Neural cell (in vitro differentiated cells): ENCODE measurements around the gene NOL4L. TPM values are rescaled to one million over a fixed set of nuclear protein-coding genes. Genes with fewer than 3 reads are reported as not detected.
A peak's percentile ranks its signal among the peaks of the same experiment; 100 is the strongest.

Experiments used
- H2AFZ ChIP-seq: fragments of 200-600, 300-800 bp; sonication (generic), shearing (Covaris generic); 2 replicates; pipeline ENCODE4 v1.6.0; 2014; ENCODE audit warnings: low read depth, mild to moderate bottlenecking, antibody characterized with exemption, low read length, moderate library complexity
- H3F3A ChIP-seq: fragments of 200-600 bp; shearing (Covaris generic); 2 replicates; pipeline ENCODE4 v1.6.1; 2016; ENCODE audit warnings: mild to moderate bottlenecking, moderate library complexity, mixed read lengths, antibody characterized with exemption, low read length; ENCODE audit not compliant: insufficient read depth, poor library complexity, severe bottlenecking
- H3K27ac ChIP-seq: fragments of 200-600, 300-800 bp; sonication (generic), shearing (Covaris generic); 2 replicates; pipeline ENCODE4 v1.5.1; 2014; ENCODE audit warnings: mild to moderate bottlenecking, low read length, moderate library complexity
- H3K27me3 ChIP-seq: fragments of 300-800, 200-600 bp; sonication (generic), shearing (Covaris generic); 2 replicates; pipeline ENCODE4 v1.6.0; 2014; ENCODE audit warnings: mild to moderate bottlenecking, low read depth, low read length, moderate library complexity; ENCODE audit not compliant: insufficient read depth
- H3K36me3 ChIP-seq: fragments of 300-800, 200-600 bp; sonication (generic), shearing (Covaris generic); 2 replicates; pipeline ENCODE4 v1.5.1; 2014; ENCODE audit warnings: mild to moderate bottlenecking, antibody characterized with exemption, low read length, moderate library complexity; ENCODE audit not compliant: insufficient read depth
- H3K4me2 ChIP-seq: fragments of 300-800, 200-600 bp; sonication (generic), shearing (Covaris generic); 2 replicates; pipeline ENCODE4 v1.6.0; 2014; ENCODE audit warnings: mild to moderate bottlenecking, low read length
- H3K4me3 ChIP-seq: fragments of 300-800, 200-600 bp; sonication (generic), shearing (Covaris generic); 2 replicates; pipeline ENCODE4 v1.5.1; 2014; ENCODE audit warnings: mild to moderate bottlenecking, low read length, moderate library complexity
- H3K79me2 ChIP-seq: fragments of 200-600 bp; shearing (Covaris generic); replicated peaks from 2 replicates; pipeline ENCODE4 v1.6.0; 2014; ENCODE audit warnings: mild to moderate bottlenecking, low read length, moderate library complexity; ENCODE audit not compliant: insufficient read depth
- H3K9ac ChIP-seq: fragments of 300-800, 200-600 bp; sonication (generic), shearing (Covaris generic); 2 replicates; pipeline ENCODE4 v1.6.1; 2016; ENCODE audit warnings: mild to moderate bottlenecking, low read length, mixed read lengths
- H3K9me2 ChIP-seq: fragments of 200-600 bp; shearing (Covaris generic); 2 replicates; pipeline ENCODE4 v1.6.1; 2016; ENCODE audit warnings: mild to moderate bottlenecking, low read length, mixed read lengths; ENCODE audit not compliant: insufficient read depth
- H3K9me3 ChIP-seq: fragments of 200-600, 300-800 bp; sonication (generic), shearing (Covaris generic); 2 replicates; pipeline ENCODE4 v1.6.1; 2016; ENCODE audit warnings: mild to moderate bottlenecking, mixed run types, low read length, moderate library complexity, mixed read lengths
- H4K20me1 ChIP-seq: fragments of 200-600 bp; shearing (Covaris generic); 2 replicates; pipeline ENCODE4 v1.6.1; 2016; ENCODE audit warnings: mild to moderate bottlenecking, mixed run types; ENCODE audit not compliant: insufficient read depth
- EP300 ChIP-seq: fragments of 450-650 bp; conservative IDR thresholded peaks from 2 replicates; pipeline ENCODE4 v1.6.1; 2014; ENCODE audit warnings: antibody characterized with exemption, mild to moderate bottlenecking, moderate library complexity; ENCODE audit not compliant: poor library complexity, severe bottlenecking
- EZH2 ChIP-seq: fragments of 200-600, 300-800 bp; shearing (Covaris generic), sonication (generic); IDR thresholded peaks from 2 replicates; pipeline ENCODE4 v1.6.1; 2014; ENCODE audit warnings: antibody characterized with exemption, low read length, borderline replicate concordance, mild to moderate bottlenecking; ENCODE audit not compliant: insufficient read depth, poor library complexity, severe bottlenecking
- MXI1 ChIP-seq: fragments of 450-650 bp; conservative IDR thresholded peaks from 2 replicates; pipeline ENCODE4 v1.6.1; 2014; ENCODE audit warnings: antibody characterized with exemption, mild to moderate bottlenecking; ENCODE audit not compliant: poor library complexity, severe bottlenecking
- POLR2AphosphoS5 ChIP-seq: IDR thresholded peaks from 2 replicates; pipeline ENCODE4 v1.6.1; 2012
- RAD21 ChIP-seq: fragments of 450-650 bp; conservative IDR thresholded peaks from 2 replicates; pipeline ENCODE4 v1.6.1; 2014; ENCODE audit warnings: antibody characterized with exemption, mild to moderate bottlenecking, moderate library complexity
- SMC3 ChIP-seq: fragments of 450-650 bp; conservative IDR thresholded peaks from 2 replicates; pipeline ENCODE4 v1.6.1; 2014; ENCODE audit warnings: antibody characterized with exemption, mild to moderate bottlenecking, moderate library complexity; ENCODE audit not compliant: poor library complexity
- TAF1 ChIP-seq: IDR thresholded peaks from 2 replicates; pipeline ENCODE4 v1.6.1; 2012; ENCODE audit warnings: low read depth
- polyA plus RNA-seq: library from polyadenylated mRNA; depleted of rRNA; stranded (reverse); fragments of >200 nt; gene quantifications from 2 replicates; pipeline ENCODE4 v1.2.3, GENCODE V29; 2014
- TF ChIP-seq, protein P1 (sequence below): IDR thresholded peaks from 2 replicates; pipeline ENCODE4 v1.6.1; 2012; ENCODE audit warnings: borderline replicate concordance
- TF ChIP-seq, protein P2 (sequence below): fragments of 450-650 bp; IDR thresholded peaks from 2 replicates; pipeline ENCODE4 v1.5.1; 2014; ENCODE audit warnings: antibody characterized with exemption, mild to moderate bottlenecking, moderate library complexity; ENCODE audit not compliant: poor library complexity, severe bottlenecking

The NOL4L gene
- polyA plus RNA-seq, 1 donor from 2014 or later: 20.4 TPM

DNA sequence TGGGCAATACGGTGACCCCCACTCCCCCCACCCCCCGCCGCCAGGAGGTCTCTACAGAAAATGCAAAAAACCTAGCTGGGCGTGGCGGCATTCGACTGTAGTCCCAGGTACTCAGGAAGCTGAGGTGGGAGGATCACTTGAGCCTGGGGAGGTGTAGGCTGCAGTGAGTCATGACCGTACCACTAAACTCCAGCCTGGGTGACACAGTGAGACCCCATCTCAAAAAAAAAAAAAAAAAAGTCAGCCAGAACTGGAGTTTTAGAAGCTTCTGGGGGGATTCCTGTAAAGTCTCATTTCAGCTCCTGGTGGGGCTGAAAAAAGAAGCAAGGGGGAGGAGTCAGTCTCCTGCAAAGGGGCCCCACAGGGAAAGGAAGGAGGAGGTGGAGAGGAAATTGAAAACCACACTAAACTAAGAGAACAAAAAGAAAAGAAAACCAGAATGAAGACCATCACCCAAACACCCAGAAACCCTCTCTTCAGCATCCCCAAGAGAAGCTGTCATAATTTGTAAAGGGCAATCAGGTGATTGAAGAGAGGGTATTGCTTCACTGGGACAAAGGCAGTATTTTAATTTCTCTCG lies 50.4 kb downstream of the NOL4L start:
- Histone ChIP-seq H3K9me2 (no peaks in the 10 kb centered on the region), H3K4me3 (no peak overlapping the region), H3K79me2 (peaks cover 13% of the 10 kb centered on the region), H3K4me2 (no peak overlapping the region), H4K20me1 (no peaks in the 10 kb centered on the region), H3K9ac (no peak overlapping the region), H2AFZ (no peak overlapping the region), H3F3A (no peaks in the 10 kb centered on the region), H3K36me3 (no peaks in the 10 kb centered on the region), H3K27ac (peak overlapping the region; percentile 3), H3K9me3 (no peaks in the 10 kb centered on the region), H3K27me3 (no peaks in the 10 kb centered on the region)
- TF ChIP-seq, protein P1, sequence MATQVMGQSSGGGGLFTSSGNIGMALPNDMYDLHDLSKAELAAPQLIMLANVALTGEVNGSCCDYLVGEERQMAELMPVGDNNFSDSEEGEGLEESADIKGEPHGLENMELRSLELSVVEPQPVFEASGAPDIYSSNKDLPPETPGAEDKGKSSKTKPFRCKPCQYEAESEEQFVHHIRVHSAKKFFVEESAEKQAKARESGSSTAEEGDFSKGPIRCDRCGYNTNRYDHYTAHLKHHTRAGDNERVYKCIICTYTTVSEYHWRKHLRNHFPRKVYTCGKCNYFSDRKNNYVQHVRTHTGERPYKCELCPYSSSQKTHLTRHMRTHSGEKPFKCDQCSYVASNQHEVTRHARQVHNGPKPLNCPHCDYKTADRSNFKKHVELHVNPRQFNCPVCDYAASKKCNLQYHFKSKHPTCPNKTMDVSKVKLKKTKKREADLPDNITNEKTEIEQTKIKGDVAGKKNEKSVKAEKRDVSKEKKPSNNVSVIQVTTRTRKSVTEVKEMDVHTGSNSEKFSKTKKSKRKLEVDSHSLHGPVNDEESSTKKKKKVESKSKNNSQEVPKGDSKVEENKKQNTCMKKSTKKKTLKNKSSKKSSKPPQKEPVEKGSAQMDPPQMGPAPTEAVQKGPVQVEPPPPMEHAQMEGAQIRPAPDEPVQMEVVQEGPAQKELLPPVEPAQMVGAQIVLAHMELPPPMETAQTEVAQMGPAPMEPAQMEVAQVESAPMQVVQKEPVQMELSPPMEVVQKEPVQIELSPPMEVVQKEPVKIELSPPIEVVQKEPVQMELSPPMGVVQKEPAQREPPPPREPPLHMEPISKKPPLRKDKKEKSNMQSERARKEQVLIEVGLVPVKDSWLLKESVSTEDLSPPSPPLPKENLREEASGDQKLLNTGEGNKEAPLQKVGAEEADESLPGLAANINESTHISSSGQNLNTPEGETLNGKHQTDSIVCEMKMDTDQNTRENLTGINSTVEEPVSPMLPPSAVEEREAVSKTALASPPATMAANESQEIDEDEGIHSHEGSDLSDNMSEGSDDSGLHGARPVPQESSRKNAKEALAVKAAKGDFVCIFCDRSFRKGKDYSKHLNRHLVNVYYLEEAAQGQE: no peak
- TF ChIP-seq RAD21 (no peak), TAF1 (no peak), EZH2 (no peak), SMC3 (no peak), POLR2AphosphoS5 (no peak), EP300 (no peak), MXI1 (no peak)
- TF ChIP-seq, protein P2, sequence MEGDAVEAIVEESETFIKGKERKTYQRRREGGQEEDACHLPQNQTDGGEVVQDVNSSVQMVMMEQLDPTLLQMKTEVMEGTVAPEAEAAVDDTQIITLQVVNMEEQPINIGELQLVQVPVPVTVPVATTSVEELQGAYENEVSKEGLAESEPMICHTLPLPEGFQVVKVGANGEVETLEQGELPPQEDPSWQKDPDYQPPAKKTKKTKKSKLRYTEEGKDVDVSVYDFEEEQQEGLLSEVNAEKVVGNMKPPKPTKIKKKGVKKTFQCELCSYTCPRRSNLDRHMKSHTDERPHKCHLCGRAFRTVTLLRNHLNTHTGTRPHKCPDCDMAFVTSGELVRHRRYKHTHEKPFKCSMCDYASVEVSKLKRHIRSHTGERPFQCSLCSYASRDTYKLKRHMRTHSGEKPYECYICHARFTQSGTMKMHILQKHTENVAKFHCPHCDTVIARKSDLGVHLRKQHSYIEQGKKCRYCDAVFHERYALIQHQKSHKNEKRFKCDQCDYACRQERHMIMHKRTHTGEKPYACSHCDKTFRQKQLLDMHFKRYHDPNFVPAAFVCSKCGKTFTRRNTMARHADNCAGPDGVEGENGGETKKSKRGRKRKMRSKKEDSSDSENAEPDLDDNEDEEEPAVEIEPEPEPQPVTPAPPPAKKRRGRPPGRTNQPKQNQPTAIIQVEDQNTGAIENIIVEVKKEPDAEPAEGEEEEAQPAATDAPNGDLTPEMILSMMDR: no peak

- Histone ChIP-seq H3K4me2 (no peak overlapping the region), H3F3A (no peaks in the 10 kb centered on the region), H3K4me3 (no peak overlapping the region), H3K27me3 (no peaks in the 10 kb centered on the region), H3K27ac (no peak overlapping the region), H3K36me3 (no peaks in the 10 kb centered on the region), H3K9me2 (no peaks in the 10 kb centered on the region), H3K79me2 (peaks cover 13% of the 10 kb centered on the region), H2AFZ (no peak overlapping the region), H3K9me3 (no peaks in the 10 kb centered on the region), H3K9ac (no peak overlapping the region), H4K20me1 (no peaks in the 10 kb centered on the region)
- TF ChIP-seq, protein P1: no peak
- TF ChIP-seq, protein P2: no peak
Observed at GRCh38 chr20:32533732-32534131, 51.4 kb downstream of the NOL4L start.
